Stimulated activated CD4-positive, alpha-beta T cell treated with anti-CD3 and anti-CD28 coated beads, Interleukin-2, amount 100 ng/mL, for 24 hours (primary cell): ENCODE data around the gene MYLK2.

Experiments used
- DNase-seq, 2 donors: peaks; one replicate each; pipeline ENCODE4 v3.0.0-alpha.2; 2020

Gene MYLK2

DNA sequence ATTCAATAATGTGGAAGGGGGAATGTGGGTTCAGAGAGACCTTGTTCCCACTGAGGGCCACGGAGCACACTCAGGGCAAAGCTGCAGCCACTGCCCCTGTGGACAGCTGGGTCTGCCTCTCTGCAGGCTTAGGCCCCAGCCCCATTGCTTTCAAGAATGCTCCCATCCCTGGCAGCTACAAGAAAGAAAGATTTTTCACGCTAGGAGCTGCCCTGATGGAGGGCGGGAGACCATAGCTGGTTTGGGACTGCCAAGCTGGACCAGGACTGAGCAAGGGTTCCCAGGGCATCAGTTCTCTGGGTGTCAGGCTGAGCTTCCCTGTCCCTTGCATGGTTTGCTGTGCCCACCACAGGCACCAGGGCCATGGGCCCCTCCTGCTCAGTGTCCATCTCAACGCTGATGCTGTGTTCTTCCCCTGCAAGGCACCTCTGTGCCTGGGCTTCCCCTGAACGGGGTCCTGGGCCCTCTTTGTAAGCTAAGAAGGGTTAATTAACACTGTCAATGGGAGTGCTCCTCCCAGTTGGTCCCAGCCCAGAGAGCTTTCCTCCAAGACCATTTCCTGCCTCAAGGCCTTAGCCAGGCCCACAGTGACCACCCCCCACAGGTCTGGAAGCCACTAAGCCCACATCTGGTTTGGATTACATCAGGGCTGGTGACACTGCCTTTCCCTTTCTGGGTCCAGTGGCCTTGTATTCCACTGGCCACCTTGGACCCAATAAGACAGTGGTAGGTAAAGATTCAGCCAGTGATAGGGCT, 17.9 kb downstream of the MYLK2 start:
- no peak for DNase-seq

DNA sequence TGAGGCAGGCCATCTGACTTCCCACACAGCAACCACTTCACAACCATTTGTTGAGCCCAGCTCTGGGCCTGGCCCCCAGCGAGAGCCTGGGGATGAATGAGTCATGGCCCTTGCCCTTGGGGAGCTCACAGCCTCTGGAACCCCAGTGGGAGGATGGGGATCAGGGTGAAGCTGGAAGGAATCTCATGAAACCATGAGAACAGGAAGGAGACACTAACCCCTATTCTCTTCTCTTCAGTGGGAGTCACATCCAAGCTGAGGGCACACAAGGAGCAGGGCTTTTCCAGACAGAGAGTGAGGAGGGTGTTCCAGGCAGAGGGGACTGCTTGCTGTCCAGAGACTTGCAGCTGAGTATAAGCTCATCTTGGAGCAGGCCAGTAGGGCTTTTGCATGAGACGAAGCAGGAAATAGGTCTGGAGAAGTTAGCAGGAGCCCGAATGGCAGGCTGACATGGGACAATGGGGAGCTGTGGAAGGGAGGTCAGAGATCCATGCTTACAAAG, 18.8 kb downstream of the MYLK2 start:
- no peak for DNase-seq

DNA sequence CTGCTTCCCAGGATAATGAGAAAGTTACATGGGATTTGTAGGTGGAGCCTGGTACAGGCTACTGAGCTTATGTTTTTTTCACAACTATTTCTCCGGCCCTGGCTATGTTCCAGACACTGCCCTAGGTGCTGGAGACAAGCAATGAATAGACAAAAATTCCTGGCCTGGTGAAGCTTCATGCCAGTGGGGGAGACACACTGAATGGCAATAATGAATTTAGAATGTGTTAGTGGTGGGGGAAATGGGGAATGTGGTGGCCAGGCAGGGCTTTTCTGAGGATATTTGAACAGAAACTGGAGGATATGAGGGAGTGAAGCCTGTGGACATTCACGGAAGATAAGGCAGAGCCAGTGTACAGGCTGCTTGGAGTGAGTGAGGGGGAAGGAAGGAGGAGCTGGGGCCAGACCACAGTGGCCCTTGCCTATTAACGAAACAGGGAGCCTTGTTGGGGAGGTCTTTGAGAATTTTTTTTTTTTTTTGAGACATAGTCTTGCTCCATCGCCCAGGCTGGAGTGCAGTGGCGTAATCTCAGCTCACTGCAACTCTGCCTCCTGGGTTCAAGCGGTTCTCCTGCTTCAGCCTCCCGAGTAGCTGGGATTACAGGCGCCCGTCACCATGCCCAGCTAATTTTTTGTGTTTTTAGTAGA, 19.6 kb downstream of the MYLK2 start:
- no peak for DNase-seq

DNA sequence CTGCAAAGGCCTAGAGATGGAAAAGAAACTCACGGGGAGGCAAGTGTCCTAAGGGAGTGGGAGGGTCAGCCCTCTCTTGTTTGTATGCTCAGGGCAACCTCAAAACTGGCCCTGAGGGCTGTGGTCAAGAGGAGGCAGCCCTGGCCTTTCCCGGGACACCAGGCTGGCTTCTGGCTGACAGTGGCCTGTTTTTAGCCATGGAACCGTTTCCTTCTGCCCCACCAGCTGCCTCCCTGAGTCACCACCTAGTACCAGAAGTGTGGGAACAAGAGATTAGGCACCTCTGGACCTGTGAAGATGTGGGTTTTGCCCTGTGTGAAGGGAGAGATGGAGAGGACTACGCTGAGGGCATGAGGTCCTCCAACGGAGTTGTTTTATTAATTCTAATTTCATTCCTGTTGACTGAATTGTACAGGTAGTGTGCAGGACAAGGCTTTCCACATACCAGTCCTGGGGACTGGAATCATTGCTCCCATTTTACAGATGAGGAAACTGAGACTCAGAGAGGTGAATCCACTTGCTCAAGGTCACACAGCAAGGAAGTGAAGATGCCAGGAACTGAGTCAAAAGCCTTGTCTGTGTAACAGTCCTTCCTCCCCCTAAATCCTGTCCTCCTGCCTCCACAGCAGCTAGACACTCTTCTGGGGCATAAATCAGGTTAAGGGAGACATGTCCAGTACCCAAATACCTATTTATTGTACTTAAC, 20.8 kb downstream of the MYLK2 start:
- no peak for DNase-seq

DNA sequence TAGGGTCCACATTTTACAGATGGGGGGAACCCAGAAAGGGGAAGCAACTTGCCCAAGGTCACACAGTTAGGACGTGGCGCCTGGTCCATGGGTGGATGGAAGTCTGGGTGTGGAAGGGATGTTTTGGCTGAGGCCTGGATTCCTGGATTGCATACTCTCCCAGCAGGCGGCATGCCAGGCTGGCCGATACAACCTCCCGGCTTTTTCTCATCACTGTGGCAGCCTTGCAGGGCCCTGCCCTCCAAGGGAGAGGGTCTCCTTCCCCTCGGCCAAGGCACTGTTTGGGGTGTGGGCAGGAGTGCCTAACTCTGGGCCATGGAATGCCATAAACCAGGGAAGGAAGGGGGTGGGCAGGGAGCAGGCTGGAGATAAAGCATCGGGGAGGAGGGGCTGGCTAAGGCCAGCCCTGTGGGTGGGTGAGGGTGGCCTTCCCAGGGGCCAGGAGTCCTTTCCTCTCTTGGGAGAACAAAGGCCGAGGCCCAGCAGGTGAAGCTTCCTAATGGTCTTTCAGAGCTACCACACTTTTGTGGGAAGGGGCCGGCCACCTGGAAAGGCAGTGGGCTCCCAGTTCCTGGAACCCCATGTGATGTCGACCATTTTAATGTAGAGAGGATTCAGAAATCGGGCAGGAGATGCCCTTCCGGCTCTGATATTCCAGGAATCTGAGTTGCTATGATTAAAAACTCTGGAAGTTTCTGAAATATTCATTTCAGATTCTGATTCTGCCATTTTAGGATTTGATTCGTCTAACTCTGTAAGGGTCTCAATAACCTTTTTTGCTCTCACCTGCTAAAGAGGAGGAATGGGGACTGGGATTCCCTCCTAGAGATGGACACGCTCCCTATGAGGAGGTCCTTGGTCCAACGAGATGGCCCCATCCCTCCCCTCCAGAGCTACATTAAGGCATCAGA, 22.0 kb downstream of the MYLK2 start:
- no peak for DNase-seq

DNA sequence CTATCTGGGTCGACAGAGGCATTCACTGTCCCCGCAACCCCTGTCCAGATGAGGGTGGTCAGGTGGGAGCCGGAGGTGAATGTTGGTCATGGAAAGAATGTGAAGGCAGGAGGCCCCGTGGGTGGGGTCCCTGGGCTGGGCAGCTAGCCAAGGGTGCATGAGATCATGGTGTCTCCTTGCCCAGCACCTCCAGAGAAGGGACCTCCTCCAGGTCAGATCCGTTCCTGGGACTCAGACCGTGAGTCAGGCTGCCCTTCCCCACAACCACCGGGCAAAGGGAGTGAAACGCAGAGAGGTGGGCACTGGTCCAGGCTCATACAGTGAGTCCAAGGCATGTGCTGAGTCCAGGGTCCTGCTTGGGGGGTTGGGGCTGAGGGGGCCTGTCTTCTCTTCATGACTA, 22.8 kb downstream of the MYLK2 start:
- DNase-seq, result no peak

DNA sequence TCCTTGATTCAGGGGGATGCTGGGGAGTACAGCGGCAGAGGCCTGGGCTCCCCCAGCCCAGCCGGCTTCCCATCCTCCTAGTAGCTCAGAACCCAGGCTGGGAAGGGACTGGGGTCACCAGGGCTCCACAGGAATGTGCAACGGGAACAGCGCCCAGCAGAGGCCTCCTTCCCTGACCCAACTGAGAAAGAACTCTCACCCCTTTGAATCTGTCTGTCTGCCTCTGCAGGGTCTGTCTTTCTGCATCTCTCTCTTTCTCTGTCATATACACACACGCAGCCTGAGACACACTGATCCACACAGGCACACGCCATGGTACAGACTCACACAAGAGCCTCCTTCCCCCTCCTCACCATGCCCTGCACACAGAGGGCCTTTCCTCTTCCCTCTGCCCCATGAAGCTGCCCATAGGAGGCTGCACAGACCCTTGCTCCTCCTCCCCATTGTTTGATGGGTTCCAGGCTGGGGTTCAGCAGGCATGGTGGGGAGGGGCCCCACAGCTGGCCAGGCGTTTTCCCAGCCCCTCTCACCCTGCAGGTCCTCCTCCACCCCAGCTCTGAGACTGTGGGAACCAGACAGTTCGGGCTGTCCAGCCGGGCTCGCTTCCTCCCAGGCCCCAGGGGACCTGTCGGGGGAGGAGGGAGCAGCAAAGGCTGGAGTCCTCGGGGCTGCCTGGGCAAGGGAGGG, 23.5 kb downstream of the MYLK2 start:
- no peak for DNase-seq

DNA sequence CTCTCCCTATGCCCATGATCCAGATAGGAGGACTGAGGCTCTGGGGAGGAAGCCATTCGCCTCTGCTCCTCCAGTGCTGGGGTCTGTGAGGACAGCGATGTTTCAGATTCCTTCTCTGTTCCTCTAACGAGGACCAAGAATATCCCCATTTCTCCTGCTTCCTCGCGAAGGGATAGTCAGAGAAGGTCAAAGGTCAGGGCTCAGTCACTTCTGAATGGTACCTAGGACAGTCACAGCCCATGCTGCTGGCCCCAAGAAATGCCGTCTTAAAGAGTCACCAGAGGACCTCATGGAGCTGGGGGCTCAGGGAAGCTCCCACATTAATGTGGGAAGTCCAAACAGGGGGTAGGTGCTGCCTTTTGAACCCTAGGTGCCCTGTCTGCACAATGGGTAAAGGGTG, 24.1 kb downstream of the MYLK2 start:
- DNase-seq, result no peak

DNA sequence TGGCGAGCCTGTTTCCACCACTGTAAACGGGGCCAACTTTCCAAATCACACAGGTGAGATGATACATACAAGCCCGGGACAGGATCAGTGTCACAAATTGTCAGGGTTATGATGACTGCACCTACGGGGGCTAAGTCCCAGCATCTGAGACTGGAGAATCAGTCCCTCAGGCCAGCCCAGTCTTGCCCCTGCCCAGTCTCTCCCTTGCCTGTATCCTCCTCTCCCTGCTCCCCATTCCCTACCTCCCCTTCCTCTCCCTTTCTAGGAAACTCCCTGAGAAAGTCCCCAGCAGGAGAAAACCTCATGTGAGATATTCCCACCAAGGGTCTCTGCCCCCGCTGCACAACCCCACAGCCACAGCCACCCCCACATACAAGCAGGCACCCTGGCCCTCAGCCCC, 24.7 kb downstream of the MYLK2 start:
- no peak for DNase-seq

DNA sequence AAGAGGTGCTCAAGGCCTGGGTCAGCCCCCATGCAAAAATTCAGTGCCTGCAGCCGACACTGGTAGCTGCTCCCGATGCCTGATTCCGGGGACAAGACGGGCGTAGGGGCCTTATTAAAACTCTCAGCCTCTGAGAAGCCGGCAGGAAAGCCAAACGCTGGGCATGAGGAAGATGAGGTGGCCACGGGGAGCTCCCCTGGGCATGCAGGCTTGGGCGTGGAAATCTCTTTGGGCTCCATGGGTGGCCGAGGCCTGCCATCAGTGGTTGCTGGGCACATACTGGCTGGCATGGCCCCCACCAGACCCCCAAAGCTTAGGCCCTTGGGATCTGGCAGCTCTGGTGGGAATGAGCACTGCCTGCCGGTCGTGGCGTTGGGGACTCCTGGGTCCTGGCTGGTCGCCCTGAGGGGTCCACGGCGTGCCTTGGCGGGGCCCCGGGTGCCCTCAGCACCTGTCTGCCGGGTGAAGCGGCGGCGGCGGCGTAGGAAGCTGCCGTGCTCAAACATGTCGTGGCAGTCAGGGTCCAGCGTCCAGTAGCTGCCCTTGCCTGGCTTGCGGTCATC, 25.7 kb downstream of the MYLK2 start:
- DNase-seq, result no peak

DNA sequence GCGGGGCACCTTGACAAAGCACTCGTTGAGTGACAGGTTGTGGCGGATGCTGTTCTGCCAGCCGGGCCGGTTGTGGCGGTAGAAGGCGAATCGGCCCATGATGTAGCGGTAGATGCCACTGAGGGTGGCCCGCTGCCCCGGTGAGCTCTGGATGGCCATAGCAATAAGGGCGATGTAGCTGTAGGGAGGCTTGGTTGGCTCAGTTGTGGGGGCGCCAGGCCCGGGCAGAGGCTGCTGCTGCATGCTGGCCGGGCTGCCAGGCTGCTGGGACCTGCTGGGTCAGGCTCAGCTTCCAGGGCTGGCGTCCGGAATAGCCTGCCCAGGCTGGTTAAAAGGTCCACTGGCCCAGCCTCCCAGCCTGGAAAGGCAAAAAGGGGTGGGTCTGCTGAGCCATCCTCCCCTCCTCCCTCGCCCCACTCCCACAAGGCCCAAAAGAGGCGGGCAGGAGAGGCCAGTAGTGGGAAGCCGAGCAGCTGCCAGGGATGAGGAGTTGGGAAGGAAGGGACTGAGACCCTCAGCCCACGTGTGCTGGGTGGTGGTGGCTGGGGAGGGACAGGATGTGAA, 26.2 kb downstream of the MYLK2 start, which contains the start of gene FOXS1:
TSS of gene FOXS1 (minus strand) at position 305 of the 564 bp plus-strand sequence. CDS start at position 243, 62 bp downstream.
- DNase-seq, result no peak

DNA sequence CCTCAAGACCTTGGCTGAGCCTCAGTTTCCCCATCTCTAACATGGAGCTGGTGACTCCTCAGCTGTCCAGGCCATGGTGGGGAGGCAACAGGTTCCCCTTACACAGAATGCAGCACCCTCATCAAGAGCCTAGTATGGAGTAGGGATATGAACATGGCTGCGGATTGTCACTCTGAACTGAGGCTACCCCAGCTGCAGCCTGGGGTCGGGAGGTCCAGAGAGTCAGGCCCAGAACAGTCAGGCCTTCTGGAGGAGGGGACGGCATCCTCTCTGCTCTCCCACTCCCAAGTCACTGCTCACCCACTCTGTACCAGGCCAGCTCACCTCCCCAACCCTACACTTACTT, 27.6 kb downstream of the MYLK2 start:
- no peak for DNase-seq

DNA sequence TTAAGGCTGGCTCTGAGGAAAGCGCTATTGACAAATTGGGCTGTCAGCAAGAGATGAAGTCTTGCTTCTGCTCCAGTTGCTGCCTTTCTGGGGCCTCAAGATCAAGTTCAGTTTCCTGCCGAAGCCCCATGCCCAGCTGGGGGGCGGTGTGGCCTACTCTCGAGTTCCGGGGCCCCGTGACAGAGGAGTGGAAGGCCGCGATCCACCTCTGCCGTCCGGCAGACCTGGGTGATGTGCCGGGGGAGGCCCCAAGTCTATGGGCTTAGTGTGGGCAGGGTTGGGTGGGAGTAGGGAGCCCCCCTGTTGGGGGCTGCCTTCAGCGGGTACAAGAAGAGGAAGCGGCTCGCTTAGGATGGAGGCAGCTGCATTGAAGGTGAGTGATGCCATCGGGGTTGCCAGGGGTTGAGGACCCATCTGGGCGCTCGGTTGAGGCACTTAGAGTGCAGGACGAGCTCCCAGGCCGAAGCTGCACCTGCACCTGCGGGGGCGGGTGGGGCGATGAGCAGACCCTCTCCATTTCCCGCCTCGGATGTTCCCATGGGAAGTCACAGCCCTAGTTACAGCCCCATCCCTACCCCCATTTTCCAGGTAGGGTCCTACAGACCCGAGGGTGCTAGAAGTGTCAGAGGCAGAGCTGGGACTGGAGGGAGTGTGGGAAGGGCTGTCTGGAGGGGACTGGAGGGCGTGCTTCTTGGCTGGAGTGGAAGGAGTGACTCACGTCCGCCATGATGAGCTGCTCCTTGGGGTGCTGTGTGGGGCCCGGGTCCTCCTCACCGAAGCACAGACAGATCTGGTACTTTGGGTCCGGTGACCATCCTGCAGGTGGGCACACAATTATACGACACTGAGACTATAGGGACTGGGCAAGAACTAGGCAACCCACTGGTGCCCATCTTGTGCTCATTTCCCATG, 29.2 kb downstream of the MYLK2 start:
- no peak for DNase-seq

DNA sequence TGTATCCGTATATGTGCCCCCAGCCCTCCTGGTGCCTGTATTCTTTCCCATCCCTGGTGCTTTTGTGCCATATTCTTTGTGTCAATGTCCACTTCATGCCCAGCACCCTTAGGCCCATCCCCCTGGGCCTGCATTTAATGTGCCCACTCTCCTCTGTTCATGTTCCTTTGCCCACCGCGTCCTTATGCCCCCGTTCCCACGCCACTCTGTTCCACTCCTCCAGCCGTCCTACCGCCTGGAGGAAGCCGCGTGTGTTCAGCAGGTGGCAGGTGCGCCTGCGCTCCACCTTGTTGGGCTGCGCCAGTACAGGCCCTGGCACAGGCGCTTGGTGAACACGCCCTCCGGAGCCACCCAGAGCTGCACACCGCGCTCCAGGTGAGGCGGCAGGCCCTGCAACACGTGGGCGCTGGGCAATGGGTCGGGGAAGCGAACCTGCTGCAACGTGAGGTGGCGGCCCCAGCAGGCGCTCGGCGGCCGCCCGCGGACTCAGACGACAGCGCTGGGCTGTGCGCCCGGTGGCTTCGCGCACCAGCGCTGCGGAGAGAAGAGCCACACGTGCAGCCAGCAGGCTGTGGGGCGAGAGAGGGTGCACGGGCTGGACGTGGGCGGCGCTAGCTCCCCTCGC, 30.3 kb downstream of the MYLK2 start:
- no peak for DNase-seq

DNA sequence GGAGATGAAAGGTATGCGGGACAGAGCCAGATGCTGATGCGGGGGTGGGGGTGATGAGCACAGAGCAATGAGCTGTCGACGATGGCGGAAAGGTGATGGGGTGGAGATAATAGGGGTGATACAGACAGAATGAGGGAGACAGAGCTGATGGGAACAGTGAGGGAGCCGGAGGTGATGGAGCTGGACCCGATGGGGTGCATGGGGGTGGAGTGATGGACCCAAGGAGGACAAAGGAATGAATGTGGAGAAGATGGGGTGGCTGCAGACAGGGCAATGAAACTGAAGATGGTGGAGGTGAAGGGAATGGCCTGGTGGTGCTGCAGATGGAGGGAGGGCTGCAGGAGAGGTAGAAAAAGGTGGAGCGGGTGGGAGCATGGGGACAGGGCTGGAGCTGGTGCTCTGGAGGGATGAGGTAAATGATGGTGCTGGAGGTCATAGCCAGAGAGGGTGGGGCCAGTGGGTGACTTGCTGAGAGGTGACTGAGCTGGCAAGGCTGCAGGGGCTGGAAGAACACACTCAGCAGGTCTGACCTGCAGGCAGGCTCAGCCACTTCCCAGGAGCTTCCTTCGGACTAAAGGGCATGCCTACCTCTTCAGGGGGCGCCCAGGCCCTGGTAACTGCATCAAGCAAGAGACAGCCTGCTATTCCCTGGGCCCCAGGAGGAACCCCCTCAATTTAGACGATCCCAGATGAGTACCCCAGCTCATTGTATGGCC, 32.2 kb downstream of the MYLK2 start:
- DNase-seq, result no peak

DNA sequence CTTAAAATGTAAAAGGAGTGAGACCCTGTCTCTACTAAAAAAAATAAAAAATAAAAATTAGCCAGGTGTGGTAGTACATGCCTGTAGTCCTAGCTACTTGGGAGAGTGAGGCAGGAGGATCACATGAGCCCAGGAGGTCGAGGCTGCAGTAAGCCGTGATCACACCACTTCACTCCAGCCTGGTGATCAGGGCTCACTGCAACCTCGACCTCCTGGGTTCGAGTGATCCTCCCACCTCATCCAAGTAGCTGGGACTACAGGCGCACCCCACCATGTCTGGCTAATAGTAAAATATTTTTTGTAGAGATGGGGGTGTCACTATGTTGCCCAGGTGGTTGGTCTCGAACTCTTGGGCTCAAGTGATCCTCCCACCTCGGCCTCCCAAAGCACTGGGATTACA, 34.3 kb downstream of the MYLK2 start:
- no peak for DNase-seq

DNA sequence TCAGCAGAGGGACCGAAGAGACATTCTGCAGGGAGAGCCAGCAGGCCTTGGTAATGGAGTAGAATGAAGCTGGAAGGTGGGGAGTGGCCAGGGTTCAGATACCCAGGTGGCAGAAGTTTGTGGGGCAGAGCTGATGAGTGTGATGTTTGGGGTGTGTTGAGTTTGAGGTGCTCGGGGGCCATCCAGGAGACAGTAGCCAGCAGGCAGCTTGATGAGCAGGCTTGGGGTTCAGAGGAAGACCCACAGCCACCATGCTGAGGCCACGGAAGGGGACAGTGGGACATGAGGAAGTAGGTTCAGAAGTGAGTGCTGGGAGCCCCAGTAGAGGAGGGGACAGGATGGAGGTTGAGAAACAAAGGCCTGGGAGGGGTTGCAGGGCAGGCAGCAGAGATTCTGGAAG, 37.4 kb downstream of the MYLK2 start:
- DNase-seq, result no peak

DNA sequence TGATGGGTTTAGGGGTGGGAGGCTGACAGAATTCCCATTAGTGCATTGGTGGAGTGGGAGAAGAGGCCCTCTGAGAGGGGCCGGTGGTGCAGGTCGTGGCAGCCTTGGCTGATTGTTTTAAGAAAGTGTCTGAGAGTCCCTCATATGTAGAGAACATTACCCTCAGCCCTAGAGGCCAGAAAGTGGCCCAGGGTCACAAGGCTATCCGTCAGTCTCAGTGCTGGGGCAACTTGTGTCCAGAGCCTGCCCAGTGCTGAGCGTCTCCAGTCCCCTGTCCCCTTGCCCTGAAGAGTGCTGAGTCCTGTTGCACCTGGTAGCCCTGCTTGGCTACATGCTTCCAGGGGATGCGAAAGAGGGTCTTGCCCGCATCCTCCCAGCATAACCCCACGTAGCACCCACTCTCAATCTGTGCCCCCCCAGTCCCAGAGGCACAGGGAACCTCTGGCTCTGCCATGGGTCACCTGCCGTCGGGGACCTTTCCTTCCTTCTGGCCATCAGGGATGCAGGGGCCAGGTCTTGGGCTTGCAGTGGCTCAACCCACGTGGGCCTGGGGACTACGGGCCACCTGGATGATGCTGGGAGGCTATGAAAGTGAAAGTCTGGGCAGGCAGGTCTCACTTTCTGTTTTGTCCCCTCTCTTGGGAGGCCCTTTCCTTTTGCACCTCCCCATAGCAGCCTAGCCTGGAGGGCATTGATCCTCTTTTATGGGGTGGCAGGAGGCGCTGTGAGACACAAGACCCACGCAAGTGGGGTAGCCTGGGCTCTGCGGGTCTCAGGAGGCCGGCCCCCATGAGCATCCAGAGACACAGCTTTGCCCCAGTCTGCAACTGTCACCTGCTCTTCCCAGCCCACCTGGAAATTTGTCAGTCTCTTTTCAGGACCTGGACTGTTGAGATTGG, 39.0 kb downstream of the MYLK2 start:
- DNase-seq, result no peak
